DND-41 (cell line): ENCODE results near the gene FAM24B.
"Not testable (repeated sequence)": the region's sequence is repeated elsewhere in the genome, so short reads cannot be mapped to it uniquely, and the experiment has no call there.

Experiments
- ATAC-seq: fragments of 200-7000 bp; cut with Tn5 transposase; 3 replicates; pipeline ENCODE4 v1.9.1; 2021; ENCODE audit warnings: low read depth; ENCODE audit not compliant: insufficient read depth
- DNase-seq: peaks from one replicate; pipeline ENCODE4 v3.0.0-alpha.2; 2020
- H2AFZ ChIP-seq: 2 replicates; pipeline ENCODE4 v1.6.0; 2012; ENCODE audit warnings: low read depth, low read length
- H3K27ac ChIP-seq: 2 replicates; pipeline ENCODE4 v1.5.1; 2012; ENCODE audit warnings: low read length, inconsistent platforms
- H3K27me3 ChIP-seq: fragments of 200-600 bp; sonication (generic); 2 replicates; pipeline ENCODE4 v1.6.0; 2012; ENCODE audit warnings: low read length, mild to moderate bottlenecking, inconsistent platforms; ENCODE audit not compliant: insufficient read depth, poor library complexity
- H3K36me3 ChIP-seq: 2 replicates; pipeline ENCODE4 v1.5.1; 2012; ENCODE audit warnings: low read length, inconsistent platforms; ENCODE audit not compliant: insufficient read depth
- H3K4me1 ChIP-seq: 2 replicates; pipeline ENCODE4 v1.5.1; 2012; ENCODE audit warnings: mild to moderate bottlenecking, low read length; ENCODE audit not compliant: insufficient read depth
- H3K4me2 ChIP-seq: 2 replicates; pipeline ENCODE4 v1.6.0; 2012; ENCODE audit warnings: mild to moderate bottlenecking, moderate library complexity, low read length, inconsistent platforms; ENCODE audit not compliant: insufficient read depth
- H3K4me3 ChIP-seq, 2 experiments: fragments of 200-600 bp in 1 of 2; shearing (Covaris generic) in 1 of 2; 2 replicates each; pipeline ENCODE4 v1.5.1; 2012 to 2016; ENCODE audit warnings: inconsistent platforms in 2 of 2, low read length in 2 of 2, mild to moderate bottlenecking in 2 of 2, low read depth in 1 of 2, moderate library complexity in 1 of 2
- H3K79me2 ChIP-seq: 2 replicates; pipeline ENCODE4 v1.6.0; 2012; ENCODE audit warnings: low read length, inconsistent platforms; ENCODE audit not compliant: insufficient read depth
- H3K9ac ChIP-seq: 2 replicates; pipeline ENCODE4 v1.6.0; 2012; ENCODE audit warnings: low read depth, mild to moderate bottlenecking, inconsistent platforms, low read length, moderate library complexity
- H3K9me3 ChIP-seq: 2 replicates; pipeline ENCODE4 v1.5.1; 2012; ENCODE audit warnings: low read length, moderate library complexity, mild to moderate bottlenecking, inconsistent platforms; ENCODE audit not compliant: insufficient read depth, severe bottlenecking
- H4K20me1 ChIP-seq: 2 replicates; pipeline ENCODE4 v1.6.0; 2012; ENCODE audit warnings: low read length; ENCODE audit not compliant: insufficient read depth
- CTCF ChIP-seq: IDR thresholded peaks from 2 replicates; pipeline ENCODE4 v1.5.1; 2012; ENCODE audit warnings: borderline replicate concordance, low read length, moderate library complexity, mild to moderate bottlenecking; ENCODE audit not compliant: poor library complexity, severe bottlenecking; ENCODE audit errors: extremely low read depth
- EZH2 ChIP-seq: IDR thresholded peaks from 3 replicates; pipeline ENCODE4 v1.6.1; 2012; ENCODE audit warnings: borderline replicate concordance, low read depth, mild to moderate bottlenecking, moderate library complexity, low read length, inconsistent platforms; ENCODE audit not compliant: severe bottlenecking

FAM24B gene

GRCh38 chr10:122861711-122862161 is 17.6 kb downstream of the FAM24B start:
- DNase-seq: no peak
- Histone ChIP-seq H3K9me3 (no peaks in the 10 kb centered on the region), H2AFZ (no peak overlapping the region), H3K4me2 (no peak overlapping the region), H3K27ac (no peak overlapping the region), H3K36me3 (peaks cover 8% of the 10 kb centered on the region; the same call in 1 of the 2 replicates), H3K4me3 (no peak overlapping the region), H3K79me2 (peaks cover 90% of the 10 kb centered on the region), H3K27me3 (no peaks in the 10 kb centered on the region), H4K20me1 (peaks cover 35% of the 10 kb centered on the region), H3K4me1 (no peaks in the 10 kb centered on the region), H3K9ac (no peak overlapping the region)
- ATAC-seq: no peak
- TF ChIP-seq CTCF: no peak
- TF ChIP-seq EZH2: no peak

- Histone ChIP-seq H3K4me1 (peaks cover 4% of the 10 kb centered on the region), H3K27me3 (no peaks in the 10 kb centered on the region)
- no peak for TF ChIP-seq EZH2
- no peak for TF ChIP-seq CTCF
Measured at GRCh38 chr10:122859527-122859926, 19.9 kb downstream of the FAM24B start.

GRCh38 chr10:122858042-122858441 is 21.3 kb downstream of the FAM24B start:
- DNase-seq, H3K4me2 ChIP-seq, H3K27ac ChIP-seq, H3K27me3 ChIP-seq, H3K4me3 ChIP-seq, H3K9ac ChIP-seq, ATAC-seq, H2AFZ ChIP-seq, H3K9me3 ChIP-seq: not testable (repeated sequence)
- H3K4me1 ChIP-seq: peaks cover 13% of the 10 kb centered on the region
- peaks cover 38% of the 10 kb centered on the region for H3K36me3 ChIP-seq
- peaks cover 43% of the 10 kb centered on the region for H4K20me1 ChIP-seq
- peaks cover 68% of the 10 kb centered on the region for H3K79me2 ChIP-seq

More at GRCh38 chr10:122859527-122859926, 19.9 kb downstream of the FAM24B start:
- Histone ChIP-seq H3K4me2 (no peak overlapping the region), H3K9me3 (no peaks in the 10 kb centered on the region), H3K27ac (no peak overlapping the region), H3K4me3 (no peak overlapping the region), H3K9ac (no peak overlapping the region), H3K79me2 (peaks cover 83% of the 10 kb centered on the region), H2AFZ (no peak overlapping the region), H3K36me3 (peaks cover 26% of the 10 kb centered on the region), H4K20me1 (peaks cover 49% of the 10 kb centered on the region)
- DNase-seq: no peak
- ATAC-seq: no peak

GRCh38 chr10:122856902-122857301 is 22.5 kb downstream of the FAM24B start:
- Histone ChIP-seq H3K4me2 (no peak overlapping the region), H4K20me1 (peaks cover 38% of the 10 kb centered on the region), H3K79me2 (peaks cover 58% of the 10 kb centered on the region), H3K27me3 (no peaks in the 10 kb centered on the region), H3K9me3 (no peaks in the 10 kb centered on the region), H3K4me1 (peaks cover 13% of the 10 kb centered on the region), H2AFZ (no peak overlapping the region), H3K9ac (no peak overlapping the region), H3K36me3 (peaks cover 38% of the 10 kb centered on the region), H3K4me3 (no peak overlapping the region), H3K27ac (no peak overlapping the region)
- no peak for ATAC-seq
- no peak for DNase-seq
- TF ChIP-seq CTCF (no peak), EZH2 (no peak)
